Stimulated activated naive CD4-positive, alpha-beta T cell treated with Interleukin-2 at 50 U/mL for 16 hours (primary cell): Measurements from ENCODE around the gene CTTNBP2.

Experiments
- DNase-seq: peaks from one replicate; lab custom pipeline; 2025; lab: John Stamatoyannopoulos, UW

CTTNBP2 gene

DNA sequence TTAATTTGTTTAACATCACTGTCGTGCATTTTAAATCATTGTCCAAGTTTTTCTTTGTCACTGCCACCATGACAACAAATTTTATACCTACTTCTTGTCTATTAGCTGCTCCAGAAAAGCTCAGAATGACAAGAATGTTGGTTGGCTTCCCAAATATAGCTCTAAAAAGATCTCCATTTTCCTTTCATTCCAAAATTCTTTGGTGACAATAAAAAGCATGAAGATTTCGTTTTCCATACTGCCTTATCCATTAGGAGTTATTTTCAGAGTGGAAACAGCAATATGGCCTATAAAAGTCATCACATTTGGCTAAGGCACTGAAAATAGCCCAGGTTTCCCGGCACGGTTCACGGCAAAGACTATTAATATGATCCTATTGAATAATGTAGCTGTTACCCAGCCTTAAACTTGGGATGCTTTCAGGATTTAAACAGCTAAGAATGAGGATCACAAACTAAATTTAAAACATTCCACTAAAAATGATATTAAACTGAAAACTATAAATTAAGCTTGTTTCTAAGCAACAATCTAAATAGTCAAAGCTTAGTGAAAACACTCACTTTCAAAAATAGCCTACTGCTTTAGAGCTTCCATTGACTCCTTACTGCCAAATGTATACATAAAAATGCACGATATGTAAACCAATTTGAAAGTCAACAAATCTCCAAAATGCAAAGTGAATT, 2.7 kb downstream of the CTTNBP2 start:
- no peak for DNase-seq

GRCh38 chr7:117869374-117869773, 3.9 kb downstream of the CTTNBP2 start:
- no peak for DNase-seq

DNA sequence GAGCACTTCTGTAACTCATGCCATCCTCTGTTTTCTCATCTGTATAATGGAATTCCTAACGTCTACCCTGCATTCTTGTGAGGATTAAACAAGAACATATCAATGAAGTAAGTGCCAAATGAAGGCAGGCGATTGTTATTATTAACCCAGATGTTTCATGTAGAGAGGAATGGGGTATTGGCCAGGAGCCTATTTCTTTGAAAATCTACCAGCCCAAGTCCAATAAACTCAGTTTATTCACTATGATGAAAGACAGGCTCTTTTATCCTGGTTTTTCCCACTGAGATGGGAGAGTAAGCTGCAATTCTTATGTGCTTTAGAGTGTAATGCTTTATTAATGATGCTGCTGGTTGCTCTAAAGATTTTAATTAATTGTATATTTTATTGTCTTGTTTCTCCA, 9.6 kb downstream of the CTTNBP2 start:
- DNase-seq, result no peak

DNA sequence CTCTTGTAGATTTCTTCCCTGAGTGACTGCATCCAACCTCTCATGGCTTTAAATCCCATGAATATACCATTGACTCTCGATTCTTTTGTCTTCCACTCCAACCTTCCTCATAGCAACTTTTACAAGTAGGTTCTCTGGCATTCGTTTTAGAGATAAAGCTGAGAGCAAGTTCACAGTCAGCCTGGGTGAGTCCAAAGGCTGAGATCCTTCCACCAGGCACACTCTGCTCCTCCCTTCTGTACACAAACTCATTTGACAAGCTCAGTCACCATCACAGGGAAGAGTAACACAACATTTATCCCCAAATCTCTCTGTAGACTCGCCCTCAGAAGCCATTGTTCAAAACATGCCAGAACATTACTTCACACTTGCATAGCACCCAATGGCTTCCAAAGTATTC, 10.9 kb downstream of the CTTNBP2 start:
- no peak for DNase-seq

DNA sequence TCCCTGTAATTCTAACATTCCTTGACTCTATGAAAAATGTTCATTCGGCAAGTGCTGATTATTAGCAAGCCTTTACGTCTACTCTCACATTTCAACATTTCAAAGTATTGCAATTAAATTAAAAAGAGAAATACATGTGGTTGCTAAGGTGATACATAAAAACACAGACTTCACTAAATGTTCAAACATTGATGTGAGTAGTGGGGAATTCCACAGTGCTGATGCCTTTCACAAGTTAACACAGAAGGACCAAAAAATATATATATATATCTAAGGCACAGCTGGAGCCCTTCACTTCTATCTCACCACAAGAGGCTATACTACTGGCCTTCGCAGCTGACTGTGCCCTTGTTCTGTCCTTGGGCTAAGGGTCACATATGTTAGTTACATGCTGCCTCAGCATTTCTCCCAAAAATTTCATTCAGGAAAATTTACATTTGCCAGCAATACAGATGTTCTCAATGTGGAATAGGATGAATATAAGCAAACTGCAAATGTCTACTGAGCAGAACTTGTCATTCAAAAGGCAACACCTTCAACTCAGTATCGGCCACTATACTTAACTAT, 13.9 kb downstream of the CTTNBP2 start:
- DNase-seq, result no peak

DNA sequence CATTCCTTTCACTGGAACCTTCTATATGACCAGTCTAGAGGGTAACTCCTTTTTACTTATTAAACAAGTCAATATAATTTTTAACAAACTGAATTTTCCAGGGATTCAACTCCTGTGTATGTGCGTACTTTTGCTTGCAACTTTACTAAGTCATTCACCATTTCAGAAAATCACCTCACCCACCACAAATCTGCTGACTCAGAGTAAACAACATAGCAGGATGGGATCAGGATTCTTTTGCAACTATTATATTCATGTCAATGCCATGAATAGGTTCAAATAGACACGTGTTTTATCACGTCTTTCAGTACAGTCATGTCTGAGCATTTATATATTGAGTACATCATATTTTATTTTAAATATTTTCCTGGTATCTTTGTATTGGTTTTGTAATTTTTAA, 14.5 kb downstream of the CTTNBP2 start:
- no peak for DNase-seq

GRCh38 chr7:117857718-117858117, 15.5 kb downstream of the CTTNBP2 start:
- DNase-seq, result no peak

DNA sequence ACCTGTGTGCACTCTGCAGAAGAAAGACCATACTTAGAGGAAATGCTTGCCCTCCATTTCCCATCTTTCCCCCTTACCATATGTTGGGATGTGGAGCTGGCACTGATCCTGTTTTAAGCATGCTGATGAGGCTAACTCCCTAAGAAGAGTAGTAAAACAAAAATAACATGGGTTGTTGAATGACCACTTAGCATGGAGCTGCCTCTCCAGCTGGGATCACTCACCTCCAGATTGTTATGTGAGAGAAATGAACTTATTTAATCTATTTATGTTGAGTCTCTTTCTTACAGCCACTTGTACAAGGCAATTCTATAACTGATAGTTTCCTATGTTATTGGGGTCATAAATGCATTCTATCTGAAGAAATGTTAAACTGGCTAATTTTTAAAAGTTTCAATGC, 17.0 kb downstream of the CTTNBP2 start:
- DNase-seq, result no peak

DNA sequence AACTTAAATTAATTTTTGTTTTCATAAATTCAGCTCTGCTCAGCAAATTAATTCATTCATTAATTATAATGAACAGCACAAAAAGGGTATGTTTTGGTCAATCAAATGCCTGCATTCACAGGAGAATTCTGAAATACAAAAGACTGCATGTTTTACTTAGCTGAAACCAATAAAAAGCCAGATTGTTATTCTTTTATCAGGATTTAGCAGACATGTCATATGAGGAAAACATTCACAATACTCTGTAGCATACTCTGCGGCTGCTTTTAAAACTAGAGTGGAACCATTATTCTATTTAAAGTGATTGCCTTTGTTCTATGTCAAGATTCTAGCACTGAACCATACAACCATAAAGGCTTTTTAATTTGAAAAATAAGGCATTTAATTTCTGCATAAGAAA, 19.1 kb downstream of the CTTNBP2 start:
- no peak for DNase-seq

GRCh38 chr7:117848941-117849340, 24.3 kb downstream of the CTTNBP2 start:
- no peak for DNase-seq

DNA sequence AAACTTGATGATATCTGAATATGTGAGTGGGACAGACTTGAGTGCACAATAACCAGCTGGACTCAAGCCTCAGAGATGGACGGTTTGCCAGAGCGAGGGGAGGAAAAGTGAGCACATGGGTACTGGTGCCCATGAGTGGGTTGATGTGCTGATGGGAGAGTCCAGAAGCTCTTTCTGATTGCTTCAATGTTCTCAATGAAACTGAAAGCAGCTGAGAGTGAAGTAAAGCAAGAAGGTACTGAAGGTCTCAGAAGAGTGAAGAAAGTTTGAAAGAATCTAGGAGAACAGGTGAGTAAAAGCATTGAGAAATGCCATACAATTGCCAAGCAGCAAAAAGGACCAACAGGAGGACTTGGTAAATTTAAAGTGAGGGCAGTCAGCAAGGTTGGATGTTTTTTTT, 28.6 kb downstream of the CTTNBP2 start:
- no peak for DNase-seq

GRCh38 chr7:117841611-117842010, 31.6 kb downstream of the CTTNBP2 start:
- DNase-seq, result no peak

DNA sequence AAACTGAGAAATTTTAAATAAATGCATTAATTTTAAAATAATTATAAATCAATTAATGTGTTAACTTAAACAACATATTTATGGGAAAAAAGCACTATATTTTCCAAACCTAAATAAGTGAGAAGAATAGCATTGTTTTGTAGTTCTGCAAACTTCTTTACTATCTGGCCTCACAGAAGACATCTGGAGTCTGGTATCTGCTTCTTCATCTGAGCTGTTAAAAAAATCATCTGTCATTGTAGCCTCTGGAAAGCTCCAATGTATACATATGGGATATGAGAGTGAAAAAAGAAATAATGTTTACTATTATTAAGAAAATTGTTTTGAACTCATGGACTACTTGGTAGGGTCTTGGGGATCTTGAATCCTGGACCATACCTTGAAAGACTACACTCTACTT, 32.2 kb downstream of the CTTNBP2 start:
- DNase-seq, result no peak

DNA sequence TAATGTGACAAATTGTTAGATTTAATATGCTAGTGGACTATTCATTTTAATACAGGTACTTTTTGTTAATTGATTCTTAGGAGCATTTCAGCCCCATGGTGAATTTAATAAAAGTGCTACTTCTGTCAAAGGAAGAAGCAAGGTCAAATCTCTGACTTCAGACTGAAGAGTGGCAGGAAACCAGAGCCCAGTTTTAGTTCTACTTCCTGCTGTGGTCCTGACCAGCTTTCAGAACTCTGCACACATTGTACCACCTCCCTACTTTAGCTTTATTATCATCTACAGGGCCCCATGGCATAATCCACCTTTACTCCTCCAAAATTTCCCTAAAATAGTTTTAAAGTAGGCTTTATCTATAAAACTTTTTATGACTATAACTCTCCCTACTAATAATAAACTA, 33.7 kb downstream of the CTTNBP2 start:
- DNase-seq, result no peak

DNA sequence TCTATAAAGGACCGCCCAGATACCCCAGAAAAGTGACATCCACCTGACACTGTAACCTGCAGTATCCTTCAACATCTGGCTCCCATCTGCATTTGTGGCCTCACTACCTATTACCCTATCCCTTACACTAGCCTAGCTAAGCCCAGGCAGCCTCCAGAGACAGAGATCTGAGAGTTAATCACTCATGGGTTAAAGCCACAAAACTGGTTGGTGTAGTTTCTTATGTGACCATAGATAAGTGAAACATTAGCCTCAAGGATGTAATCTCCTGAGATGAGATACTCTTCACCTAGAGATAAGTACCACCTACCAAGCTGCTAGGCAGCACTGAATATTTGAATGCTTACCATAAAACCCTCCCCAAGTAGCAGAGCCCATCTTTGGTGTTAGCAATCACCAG, 35.4 kb downstream of the CTTNBP2 start:
- DNase-seq, result no peak

DNA sequence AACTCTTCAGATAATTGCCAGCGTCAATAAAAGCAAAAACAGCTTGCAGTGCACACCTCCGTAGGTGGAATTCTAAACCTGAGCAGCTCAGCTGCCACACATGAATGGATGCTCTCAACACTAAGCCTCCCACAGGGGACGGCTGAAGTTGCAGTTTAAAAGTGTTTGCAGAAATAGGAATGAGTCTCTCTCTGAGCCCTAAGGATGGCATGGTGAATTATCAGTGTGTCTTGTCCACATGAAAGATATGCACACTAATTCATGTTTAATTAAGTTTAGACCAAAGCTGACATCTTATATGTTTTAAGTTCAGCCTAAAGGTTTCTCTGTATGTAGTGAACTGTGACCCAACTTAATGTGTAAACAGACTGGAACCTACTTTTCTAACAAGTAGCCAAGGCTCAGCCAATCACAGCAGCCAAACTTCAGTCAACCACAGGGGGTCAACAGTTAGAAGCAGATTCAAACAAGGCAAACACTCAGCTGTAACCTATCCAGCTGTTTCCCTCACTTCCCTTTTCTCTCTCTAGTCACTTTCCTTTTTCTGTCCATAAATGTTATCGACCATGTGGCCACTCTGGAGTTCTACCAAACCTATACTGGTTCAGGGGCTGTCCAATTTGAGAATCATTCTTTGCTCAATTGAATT, 38.1 kb downstream of the CTTNBP2 start:
- DNase-seq, result no peak

DNA sequence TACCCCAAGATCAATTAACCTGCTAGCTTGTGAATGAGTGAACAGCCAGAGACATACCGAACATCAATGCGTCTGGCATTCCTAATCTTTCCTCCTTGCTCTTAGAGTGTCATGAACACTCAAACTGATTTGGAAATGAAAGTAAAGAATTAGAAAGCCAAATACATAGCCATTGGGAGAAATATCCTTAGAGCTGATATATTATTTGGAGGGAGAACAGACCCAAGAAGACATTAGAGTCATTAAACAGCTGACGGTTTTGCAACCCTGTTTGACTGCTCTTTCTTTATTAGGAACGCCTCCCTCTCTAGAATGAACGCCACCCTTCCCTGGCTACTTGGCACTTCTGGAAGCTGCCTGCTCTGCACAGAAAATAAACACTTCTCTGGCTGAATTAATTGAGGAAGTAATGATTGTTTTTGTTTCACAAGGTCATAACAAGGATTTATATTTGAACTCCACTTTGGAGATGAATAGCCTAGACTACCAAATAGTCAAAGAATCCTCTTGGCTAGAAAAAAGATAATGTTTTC, 42.8 kb downstream of the CTTNBP2 start:
- no peak for DNase-seq

DNA sequence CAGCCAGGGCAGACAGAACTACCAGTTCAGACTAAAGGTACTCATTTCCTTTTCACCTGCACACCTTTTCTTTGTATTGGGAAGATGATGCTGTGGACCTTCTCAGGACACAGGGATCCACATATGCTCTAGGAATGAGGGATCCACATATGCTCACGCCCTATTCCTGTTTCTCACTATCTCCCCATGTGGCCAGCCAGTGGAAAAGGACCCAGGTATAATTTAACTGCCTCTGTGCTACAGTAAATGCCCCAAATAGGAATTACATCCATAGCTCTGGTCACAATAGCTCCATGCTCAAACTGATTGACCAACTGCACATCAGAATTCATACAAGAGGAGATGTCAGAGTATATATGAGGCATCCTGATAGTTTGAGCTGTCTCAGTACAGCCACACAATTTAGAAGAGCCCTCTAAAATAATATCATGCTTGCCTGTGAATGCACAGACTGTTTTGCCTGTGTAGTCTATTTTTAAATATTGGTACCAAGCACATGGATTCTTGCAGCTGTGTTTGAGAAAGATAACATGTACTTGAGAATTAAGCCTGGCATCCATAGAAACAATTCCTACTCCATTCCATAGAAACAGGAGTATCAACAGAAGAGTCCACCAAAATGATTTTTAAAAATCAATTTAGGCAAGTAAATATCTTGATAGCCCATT, 43.7 kb downstream of the CTTNBP2 start:
- DNase-seq, result no peak

DNA sequence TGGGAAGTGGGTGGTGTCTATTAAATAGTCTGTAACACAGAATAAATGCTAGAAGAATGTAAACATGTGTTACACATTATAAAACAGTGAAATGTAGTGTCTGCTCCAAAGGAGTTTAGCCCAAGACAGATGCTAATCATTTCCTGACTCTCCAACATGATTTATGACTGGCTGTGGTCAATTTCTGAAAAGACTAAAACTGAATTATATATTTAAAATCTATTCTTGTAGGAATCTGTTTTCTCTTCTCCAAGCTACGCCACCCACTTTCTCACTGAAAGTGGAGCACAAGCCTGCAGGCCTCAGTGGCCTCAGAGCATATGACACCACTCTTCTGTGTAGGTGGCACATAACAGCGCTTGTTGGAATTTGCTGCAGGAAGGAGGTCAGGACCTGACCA, 44.4 kb downstream of the CTTNBP2 start:
- no peak for DNase-seq

DNA sequence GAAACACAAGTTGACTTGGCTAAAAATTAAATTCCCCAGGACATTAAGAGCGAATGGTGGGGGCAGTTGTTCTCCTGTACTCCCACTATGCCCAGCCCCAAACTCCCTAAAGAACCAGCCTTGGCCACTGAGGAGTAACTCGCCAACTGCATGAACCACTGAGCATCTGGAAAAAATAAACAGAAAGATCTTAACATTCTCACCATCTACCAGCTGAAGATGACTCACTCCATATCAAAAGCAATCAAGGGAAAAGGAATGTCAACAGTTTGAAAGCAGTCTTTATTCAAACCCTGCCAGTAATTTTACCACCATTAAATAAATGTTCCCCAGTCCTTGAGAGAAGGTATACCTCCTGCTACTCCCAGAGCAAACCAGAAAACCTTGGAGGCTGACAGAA, 45.4 kb downstream of the CTTNBP2 start:
- DNase-seq, result no peak

- DNase-seq, result no peak
Observed at GRCh38 chr7:117825132-117825531, 48.1 kb downstream of the CTTNBP2 start.

- no peak for DNase-seq
Observed at GRCh38 chr7:117824592-117824991, 48.6 kb downstream of the CTTNBP2 start.

- DNase-seq, result no peak
Observed at GRCh38 chr7:117819558-117819957, 53.7 kb downstream of the CTTNBP2 start.
